GM12878 (cell line): Measurements from ENCODE around the gene STX10. TPM values are rescaled to one million over a fixed set of nuclear protein-coding genes. Genes with fewer than 3 reads are reported as not detected.

ENCODE experiments used
- ATAC-seq: fragments of 200-7000 bp; cut with Tn5 transposase; 3 replicates; pipeline ENCODE4 v1.9.1; 2020; ENCODE audit warnings: mild to moderate bottlenecking, moderate library complexity
- BruUV-seq: library from RNA; stranded (reverse); fragments of 400-500 nt; replicated peaks from 2 replicates; lab custom pipeline; 2021; lab: Mats Ljungman, UMichigan
- CTCF ChIA-PET: fragments of 300-600 bp; sonication (Branson Sonifier 250); formaldehyde crosslinking; extraction: SDS; loops from one replicate; lab custom pipeline; 2021; ENCODE audit warnings: inconsistent platforms; lab: Yijun Ruan, JAX
- POLR2A ChIA-PET: fragments of 350-600 bp; formaldehyde crosslinking; extraction: SDS; loops from one replicate; lab custom pipeline; 2021; ENCODE audit warnings: inconsistent platforms; lab: Charles Lee
- RAD21 ChIA-PET: fragments of 300-600 bp; sonication (Branson Sonifier 250); formaldehyde crosslinking; loops from one replicate; lab custom pipeline; 2023; ENCODE audit warnings: antibody characterized with exemption; ENCODE audit not compliant: unreplicated experiment; lab: Charles Lee
- SMC1A ChIA-PET: fragments of 300-600 bp; sonication (Branson Sonifier 250); formaldehyde crosslinking; loops from one replicate; lab custom pipeline; 2023; ENCODE audit not compliant: unreplicated experiment, uncharacterized antibody; lab: Charles Lee
- DNase-seq: peaks from one replicate; pipeline ENCODE4 v3.0.0-alpha.2; 2011; ENCODE audit warnings: low read depth, low spot score
- FAIRE-seq: peaks from 3 replicates; lab custom pipeline; 2011; peaks lifted over from hg19 to GRCh38; lab: Jason Lieb, UNC
- H2AFZ ChIP-seq: 2 replicates; pipeline ENCODE4 v1.6.0; 2011; ENCODE audit warnings: low read depth, low read length, control low read depth; ENCODE audit not compliant: control insufficient read depth
- H3K27ac ChIP-seq: 2 replicates; pipeline ENCODE4 v1.5.1; 2011; ENCODE audit warnings: control low read depth; ENCODE audit not compliant: control insufficient read depth, insufficient read depth
- H3K27me3 ChIP-seq, 2 experiments: replicated peaks in 1 of 2; 2 replicates each; pipeline versions ENCODE4 v1.6.0 to v1.6.1; 2011; ENCODE audit warnings: low read length in 1 of 2; ENCODE audit not compliant: control insufficient read depth in 2 of 2, insufficient read depth in 2 of 2
- H3K36me3 ChIP-seq, 2 experiments: 2 replicates each; pipeline ENCODE4 v1.5.1; 2011; ENCODE audit warnings: low read length in 1 of 2; ENCODE audit not compliant: control insufficient read depth in 2 of 2, insufficient read depth in 2 of 2
- H3K4me1 ChIP-seq: 2 replicates; pipeline ENCODE4 v1.6.1; 2011; ENCODE audit warnings: mild to moderate bottlenecking, low read length, moderate library complexity, mixed read lengths; ENCODE audit not compliant: control insufficient read depth, insufficient read depth
- H3K4me2 ChIP-seq: 2 replicates; pipeline ENCODE4 v1.6.0; 2011; ENCODE audit warnings: control low read depth; ENCODE audit not compliant: control insufficient read depth, insufficient read depth
- H3K4me3 ChIP-seq: fragments of 200-600 bp; sonication (generic); 2 replicates; pipeline ENCODE4 v1.5.1; 2016
- H3K79me2 ChIP-seq: 2 replicates; pipeline ENCODE4 v1.6.0; 2011; ENCODE audit warnings: low read length; ENCODE audit not compliant: control insufficient read depth, insufficient read depth
- H3K9ac ChIP-seq: 2 replicates; pipeline ENCODE4 v1.8.0; 2011; ENCODE audit warnings: low read length, control low read depth, mixed read lengths; ENCODE audit not compliant: control insufficient read depth, insufficient read depth
- H3K9me3 ChIP-seq: replicated peaks from 3 replicates; pipeline ENCODE4 v1.5.1; 2011; ENCODE audit warnings: mild to moderate bottlenecking, low read length; ENCODE audit not compliant: control insufficient read depth, insufficient read depth
- H4K20me1 ChIP-seq: 2 replicates; pipeline ENCODE4 v1.6.0; 2011; ENCODE audit not compliant: control insufficient read depth, insufficient read depth
- BMI1 ChIP-seq: fragments of 450-650 bp; IDR thresholded peaks from 2 replicates; pipeline ENCODE4 v1.6.1; 2016; ENCODE audit warnings: mild to moderate bottlenecking, moderate library complexity, borderline replicate concordance
- BRCA1 ChIP-seq: IDR thresholded peaks from 2 replicates; pipeline ENCODE4 v1.6.1; 2011; ENCODE audit warnings: low read depth, low read length, improper control_type of control experiment
- MYC ChIP-seq: IDR thresholded peaks from 2 replicates; pipeline ENCODE4 v1.6.1; 2011; ENCODE audit warnings: mild to moderate bottlenecking, low read length, moderate library complexity, inconsistent platforms; ENCODE audit not compliant: insufficient read depth, insufficient replicate concordance, insufficient read length, severe bottlenecking
- NBN ChIP-seq: fragments of 450-650 bp; IDR thresholded peaks from 2 replicates; pipeline ENCODE4 v1.6.1; 2016
- NFYA ChIP-seq: IDR thresholded peaks from 2 replicates; pipeline ENCODE4 v1.6.1; 2011; ENCODE audit warnings: low read depth, mild to moderate bottlenecking, low read length, improper control_type of control experiment, borderline replicate concordance
- PAX5 ChIP-seq: IDR thresholded peaks from 2 replicates; pipeline ENCODE4 v1.6.1; 2011; ENCODE audit warnings: low read depth, low read length, borderline replicate concordance
- PML ChIP-seq: IDR thresholded peaks from 2 replicates; pipeline ENCODE4 v1.6.1; 2012; ENCODE audit warnings: low read length, inconsistent platforms
- POLR2A ChIP-seq: IDR thresholded peaks from 2 replicates; pipeline ENCODE4 v1.6.1; 2011; ENCODE audit warnings: low read depth, mild to moderate bottlenecking, low read length
- RBBP5 ChIP-seq: fragments of 200-600 bp; sonication (generic); conservative IDR thresholded peaks from 2 replicates; pipeline ENCODE4 v1.6.1; 2016
- SIN3A ChIP-seq: IDR thresholded peaks from 2 replicates; pipeline ENCODE4 v1.6.1; 2012; ENCODE audit warnings: low read depth, low read length, improper control_type of control experiment
- SMAD1 ChIP-seq: fragments of 450-650 bp; IDR thresholded peaks from 2 replicates; pipeline ENCODE4 v1.6.1; 2018; ENCODE audit warnings: mild to moderate bottlenecking, low read depth; ENCODE audit not compliant: partially characterized antibody
- TARDBP ChIP-seq: IDR thresholded peaks from 2 replicates; pipeline ENCODE4 v1.6.1; 2016; ENCODE audit warnings: borderline replicate concordance
- ZNF24 ChIP-seq: fragments of 450-650 bp; IDR thresholded peaks from 2 replicates; pipeline ENCODE4 v1.6.1; 2017; ENCODE audit warnings: antibody characterized with exemption, mild to moderate bottlenecking
- ZNF622 ChIP-seq: fragments of 450-650 bp; IDR thresholded peaks from 2 replicates; pipeline ENCODE4 v1.6.1; 2017; ENCODE audit warnings: mild to moderate bottlenecking, inconsistent platforms
- WGBS: methylation state at CpG from one replicate; pipeline ENCODE4 v1.1.6; 2016; ENCODE audit warnings: low lambda C conversion rate; ENCODE audit not compliant: insufficient replicate concordance, insufficient coverage; ENCODE audit errors: missing lambda C conversion rate; 5-methylcytosine and 5-hydroxymethylcytosine counted together
- in situ Hi-C: fragments of 300-500 bp; cut with MboI; formaldehyde crosslinking; loops from 9 replicates; pipeline ENCODE4 v1.14.3; 2018; ENCODE audit warnings: mixed read lengths
- intact Hi-C: fragments of 100-400 bp; cut with micrococcal nuclease; formaldehyde crosslinking; loops from one replicate; pipeline ENCODE4 v1.14.2; 2022; ENCODE audit not compliant: unreplicated experiment
- polyA plus RNA-seq, 11 experiments: library from polyadenylated mRNA; depleted of rRNA in 4 of 11; unstranded in 6 of 11; stranded (reverse) in 5 of 11; fragments of >200 nt; fragmentation: Nextera tagmentation in 4 of 11; fragmentation: Illumina TruSeq in 1 of 11; extraction: Ambion mirVana in 4 of 11; extraction: Trizol in 1 of 11; gene quantifications; 1 replicate in 1 of 11; 2 replicates in 10 of 11; pipeline versions ENCODE4 v1.2.1 to v1.2.3, GENCODE V29; 2011 to 2016; ENCODE audit warnings: inconsistent platforms in 2 of 11, missing spikeins in 2 of 11, low read depth in 1 of 11
- total RNA-seq, 4 experiments: library from RNA; depleted of rRNA in 3 of 4; stranded (reverse); fragments of >200 nt in 3 of 4; fragmentation: Illumina TruSeq in 1 of 4; extraction: Trizol in 1 of 4; gene quantifications; 2 replicates each; pipeline versions ENCODE4 v1.2.1 to v1.2.3, GENCODE V29; 2013 to 2021
- TF ChIP-seq, protein P1 (sequence below): fragments of 150-350 bp; IDR thresholded peaks from 2 replicates; pipeline ENCODE4 v1.6.1; 2014; ENCODE audit warnings: mild to moderate bottlenecking, low read depth, low read length
- TF ChIP-seq, protein P2 (sequence below): fragments of 450-650 bp; conservative IDR thresholded peaks from 2 replicates; pipeline ENCODE4 v1.6.1; 2017; ENCODE audit warnings: mild to moderate bottlenecking, moderate library complexity
- TF ChIP-seq, protein P3 (sequence below): fragments of 450-650 bp; IDR thresholded peaks from 2 replicates; pipeline ENCODE4 v1.6.1; 2016; ENCODE audit warnings: mild to moderate bottlenecking
- TF ChIP-seq, protein P4 (sequence below): IDR thresholded peaks from 2 replicates; pipeline ENCODE4 v1.6.1; 2012; ENCODE audit warnings: low read depth, low read length, improper control_type of control experiment

STX10 gene
- total and polyA plus RNA-seq, 10 of the 15 experiments (the other 5 are each of a cell fraction or from before 2014, with no cell fraction given) = 0.56 to 76.1 (median 47.6) TPM

DNA sequence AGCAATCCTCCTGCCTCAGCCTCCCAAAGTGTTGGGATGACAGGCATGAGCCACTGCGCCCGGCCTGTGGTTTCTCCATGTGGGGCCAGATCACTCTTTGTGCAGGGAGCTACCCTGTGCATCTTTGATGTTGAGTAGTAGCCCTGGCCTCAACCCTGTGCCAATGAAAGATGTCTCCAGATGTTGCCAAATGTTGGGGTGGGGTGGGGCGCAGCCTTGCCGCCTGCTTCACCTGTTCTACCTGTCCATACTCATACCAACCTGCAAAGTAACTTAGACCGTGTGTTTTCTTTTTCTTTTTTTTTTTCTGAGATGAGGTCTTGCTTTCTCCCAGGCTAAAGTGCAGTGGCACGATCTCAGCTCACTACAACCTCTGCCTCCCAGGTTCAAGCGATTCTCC lies 21.0 kb upstream of the STX10 start:
- H2AFZ ChIP-seq = no peak overlapping the region
- H3K4me1 ChIP-seq = peaks cover 34% of the 10 kb centered on the region
- H3K4me2 ChIP-seq = no peak overlapping the region
- DNase-seq = no peak
- CTCF ChIA-PET = no interaction called here
- no peak for TF ChIP-seq POLR2A
- TF ChIP-seq NFYA = no peak
- TF ChIP-seq, protein P1, sequence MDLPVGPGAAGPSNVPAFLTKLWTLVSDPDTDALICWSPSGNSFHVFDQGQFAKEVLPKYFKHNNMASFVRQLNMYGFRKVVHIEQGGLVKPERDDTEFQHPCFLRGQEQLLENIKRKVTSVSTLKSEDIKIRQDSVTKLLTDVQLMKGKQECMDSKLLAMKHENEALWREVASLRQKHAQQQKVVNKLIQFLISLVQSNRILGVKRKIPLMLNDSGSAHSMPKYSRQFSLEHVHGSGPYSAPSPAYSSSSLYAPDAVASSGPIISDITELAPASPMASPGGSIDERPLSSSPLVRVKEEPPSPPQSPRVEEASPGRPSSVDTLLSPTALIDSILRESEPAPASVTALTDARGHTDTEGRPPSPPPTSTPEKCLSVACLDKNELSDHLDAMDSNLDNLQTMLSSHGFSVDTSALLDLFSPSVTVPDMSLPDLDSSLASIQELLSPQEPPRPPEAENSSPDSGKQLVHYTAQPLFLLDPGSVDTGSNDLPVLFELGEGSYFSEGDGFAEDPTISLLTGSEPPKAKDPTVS = no peak
- TF ChIP-seq, protein P2, sequence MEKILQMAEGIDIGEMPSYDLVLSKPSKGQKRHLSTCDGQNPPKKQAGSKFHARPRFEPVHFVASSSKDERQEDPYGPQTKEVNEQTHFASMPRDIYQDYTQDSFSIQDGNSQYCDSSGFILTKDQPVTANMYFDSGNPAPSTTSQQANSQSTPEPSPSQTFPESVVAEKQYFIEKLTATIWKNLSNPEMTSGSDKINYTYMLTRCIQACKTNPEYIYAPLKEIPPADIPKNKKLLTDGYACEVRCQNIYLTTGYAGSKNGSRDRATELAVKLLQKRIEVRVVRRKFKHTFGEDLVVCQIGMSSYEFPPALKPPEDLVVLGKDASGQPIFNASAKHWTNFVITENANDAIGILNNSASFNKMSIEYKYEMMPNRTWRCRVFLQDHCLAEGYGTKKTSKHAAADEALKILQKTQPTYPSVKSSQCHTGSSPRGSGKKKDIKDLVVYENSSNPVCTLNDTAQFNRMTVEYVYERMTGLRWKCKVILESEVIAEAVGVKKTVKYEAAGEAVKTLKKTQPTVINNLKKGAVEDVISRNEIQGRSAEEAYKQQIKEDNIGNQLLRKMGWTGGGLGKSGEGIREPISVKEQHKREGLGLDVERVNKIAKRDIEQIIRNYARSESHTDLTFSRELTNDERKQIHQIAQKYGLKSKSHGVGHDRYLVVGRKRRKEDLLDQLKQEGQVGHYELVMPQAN = no peak
- no peak for TF ChIP-seq ZNF24
- no peak for TF ChIP-seq MYC
- TF ChIP-seq ZNF622 = no peak
- TF ChIP-seq BMI1 = no peak
- no peak for TF ChIP-seq NBN
- TF ChIP-seq BRCA1 = no peak
- TF ChIP-seq, protein P3, sequence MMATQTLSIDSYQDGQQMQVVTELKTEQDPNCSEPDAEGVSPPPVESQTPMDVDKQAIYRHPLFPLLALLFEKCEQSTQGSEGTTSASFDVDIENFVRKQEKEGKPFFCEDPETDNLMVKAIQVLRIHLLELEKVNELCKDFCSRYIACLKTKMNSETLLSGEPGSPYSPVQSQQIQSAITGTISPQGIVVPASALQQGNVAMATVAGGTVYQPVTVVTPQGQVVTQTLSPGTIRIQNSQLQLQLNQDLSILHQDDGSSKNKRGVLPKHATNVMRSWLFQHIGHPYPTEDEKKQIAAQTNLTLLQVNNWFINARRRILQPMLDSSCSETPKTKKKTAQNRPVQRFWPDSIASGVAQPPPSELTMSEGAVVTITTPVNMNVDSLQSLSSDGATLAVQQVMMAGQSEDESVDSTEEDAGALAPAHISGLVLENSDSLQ = no peak
- no peak for TF ChIP-seq PML
- no peak for TF ChIP-seq TARDBP
- TF ChIP-seq, protein P4, sequence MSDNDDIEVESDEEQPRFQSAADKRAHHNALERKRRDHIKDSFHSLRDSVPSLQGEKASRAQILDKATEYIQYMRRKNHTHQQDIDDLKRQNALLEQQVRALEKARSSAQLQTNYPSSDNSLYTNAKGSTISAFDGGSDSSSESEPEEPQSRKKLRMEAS = no peak
- no peak for TF ChIP-seq SIN3A
- no peak for TF ChIP-seq SMAD1
- TF ChIP-seq RBBP5 = no peak
- TF ChIP-seq PAX5 = no peak
- TF ChIP-seq, all 136 proteins: peak for 0
- RAD21 ChIA-PET = interaction anchor here (1.1 to 1.2 kb wide), 2 partner anchors 10 to 16 kb away, joined by 3 read pairs; no protein-coding TSS in a partner anchor
- Histone ChIP-seq H3K27me3 (no peaks in the 10 kb centered on the region), H3K27ac (no peak overlapping the region), H3K36me3 (no peaks in the 10 kb centered on the region), H3K9ac (no peak overlapping the region), H3K9me3 (no peaks in the 10 kb centered on the region), H3K4me3 (no peak overlapping the region), H3K79me2 (no peaks in the 10 kb centered on the region), H4K20me1 (no peaks in the 10 kb centered on the region)
- no peak for ATAC-seq
- no peak for FAIRE-seq
- intact Hi-C loops (no loop called here), in situ Hi-C loops (loop anchor here (25.0 kb wide), 1 partner anchor 1584 kb away; the partner anchor contains the start of genes ACP5 and ZNF627)
- POLR2A ChIA-PET = interaction anchor here (1.0 to 5.2 kb wide), 3 partner anchors 8 to 23 kb away, joined by 6 to 34 read pairs (median 9); no protein-coding TSS in a partner anchor
- SMC1A ChIA-PET = interaction anchor here (1.2 to 5.8 kb wide), 4 partner anchors 9 to 24 kb away, joined by 3 to 37 read pairs (median 9); no protein-coding TSS in a partner anchor
- no TSS peak for BruUV-seq
- WGBS = 97% methylated on average over 7 of the region's 7 CpGs
